Bone marrow (tissue), 2 donors: ENCODE data around the gene PCP2.
"Not testable (repeated sequence)": the region's sequence is repeated elsewhere in the genome, so short reads cannot be mapped to it uniquely, and the experiment has no call there.

Experiments used
- DNase-seq, 2 donors: peaks; one replicate each; lab custom pipeline; 2025; lab: John Stamatoyannopoulos, UW

Gene PCP2

DNA sequence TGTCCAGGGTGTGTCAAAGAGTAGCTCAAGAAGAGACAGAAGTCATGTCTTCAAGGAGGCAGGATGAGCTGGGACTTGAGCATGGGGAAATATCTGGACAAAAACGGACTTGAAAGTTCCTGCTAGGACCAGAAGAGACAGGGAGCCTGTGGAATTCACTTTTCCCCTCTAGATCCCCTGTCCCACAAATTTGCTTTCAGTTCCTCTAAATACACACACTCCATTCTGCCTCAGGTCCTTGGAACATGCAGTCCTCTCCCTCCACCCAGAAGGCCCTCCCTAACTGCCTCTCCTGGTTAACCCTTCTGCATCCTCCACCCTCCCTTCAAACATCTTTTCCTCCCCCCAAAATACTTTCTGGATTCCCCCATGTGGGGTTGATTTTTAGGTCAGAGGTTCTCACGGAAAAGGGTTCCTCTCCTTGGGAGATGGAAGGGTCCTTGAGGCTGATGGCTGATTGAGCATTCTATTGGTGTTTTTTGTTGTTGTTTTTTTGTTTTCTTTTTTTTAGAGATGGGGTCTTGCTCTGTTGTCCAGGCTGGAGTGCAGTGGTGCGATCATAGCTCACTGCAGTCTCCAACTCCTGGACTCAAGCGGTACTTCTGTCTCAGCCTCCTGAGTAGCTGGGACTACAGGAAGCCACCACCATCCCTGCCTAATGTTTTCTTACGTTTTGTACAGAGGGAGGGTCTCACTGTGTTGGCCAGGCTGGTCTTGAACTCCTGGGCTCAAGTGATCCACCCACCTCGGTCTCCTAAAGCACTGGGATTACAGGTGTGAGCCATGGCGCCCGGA is 28.4 kb upstream of the PCP2 start:
- DNase-seq = no peak

DNA sequence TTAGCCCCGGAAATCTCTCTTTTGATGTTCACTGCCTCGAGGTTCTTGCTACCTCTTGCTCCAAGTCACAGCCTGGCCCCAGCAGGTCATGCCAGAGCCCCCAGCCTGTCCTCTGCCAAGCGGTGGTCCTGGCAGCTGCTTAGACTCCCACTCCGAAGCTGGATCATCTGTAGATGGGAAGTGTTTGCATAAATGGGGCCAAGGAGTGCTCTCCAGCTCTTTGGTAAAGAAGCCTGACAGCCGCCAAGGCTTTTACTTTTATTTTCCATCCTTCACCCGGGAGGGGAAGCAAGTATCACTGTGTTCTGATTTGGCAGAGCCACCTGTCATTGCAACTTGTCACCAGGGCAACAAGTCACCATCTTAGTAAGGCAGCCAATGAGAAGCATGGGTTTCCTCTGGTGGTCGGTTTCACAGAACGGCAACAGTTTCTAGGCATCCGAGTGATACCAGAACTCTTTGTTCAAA is 24.7 kb upstream of the PCP2 start:
- no peak for DNase-seq

DNA sequence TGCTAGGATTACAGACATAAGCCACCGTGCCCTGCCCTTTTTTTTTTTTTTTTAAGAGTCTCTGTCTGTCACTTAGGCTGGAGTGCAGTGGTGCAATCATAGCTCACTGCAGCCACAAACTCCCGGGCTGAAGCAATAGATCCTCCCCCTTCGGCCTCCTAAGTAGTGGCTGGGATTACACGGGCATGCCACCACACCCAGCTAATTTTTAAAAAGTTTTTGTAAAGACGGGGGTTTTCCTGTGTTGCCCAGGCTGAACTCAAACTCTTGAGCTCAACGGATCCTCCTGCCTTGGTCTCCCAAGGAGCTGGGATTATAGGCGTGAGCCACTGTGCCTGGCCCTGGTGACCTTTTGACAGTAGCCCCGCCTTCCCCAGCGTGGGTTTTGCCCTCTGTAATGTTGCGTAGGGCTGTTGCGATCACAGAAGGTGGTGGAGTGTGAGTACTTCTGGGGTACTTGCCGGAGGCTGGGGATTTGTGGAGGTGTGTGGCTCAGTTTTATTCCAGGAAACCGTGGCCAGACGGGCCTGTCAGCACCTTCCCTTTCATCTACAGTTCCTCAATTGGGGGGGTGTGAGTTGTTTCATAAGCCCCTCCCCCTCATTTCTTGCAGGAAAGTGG is 23.7 kb upstream of the PCP2 start:
- DNase-seq = peak in 1 of 2 donors; percentile 56

DNA sequence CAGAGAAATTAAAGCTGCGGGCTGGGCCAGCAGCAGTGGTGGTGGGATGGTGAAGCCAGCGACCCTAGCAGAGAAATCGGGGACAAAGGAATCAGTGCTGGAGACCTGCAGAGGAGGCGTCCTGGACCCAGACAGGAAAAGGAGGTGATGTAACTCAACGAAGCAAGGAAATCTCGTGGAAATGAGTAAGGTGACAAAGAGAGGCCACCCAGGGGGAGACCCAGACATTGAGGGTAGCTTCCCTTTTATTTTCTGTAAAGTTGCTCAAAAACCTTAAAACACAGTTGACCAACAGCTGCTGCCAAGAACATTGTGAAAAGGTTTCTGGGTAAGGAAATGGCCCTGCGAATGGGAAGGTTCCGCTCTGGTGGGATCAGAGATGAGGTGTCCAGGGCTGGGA is 22.1 kb upstream of the PCP2 start:
- DNase-seq = peak in 1 of 2 donors; percentile 43

DNA sequence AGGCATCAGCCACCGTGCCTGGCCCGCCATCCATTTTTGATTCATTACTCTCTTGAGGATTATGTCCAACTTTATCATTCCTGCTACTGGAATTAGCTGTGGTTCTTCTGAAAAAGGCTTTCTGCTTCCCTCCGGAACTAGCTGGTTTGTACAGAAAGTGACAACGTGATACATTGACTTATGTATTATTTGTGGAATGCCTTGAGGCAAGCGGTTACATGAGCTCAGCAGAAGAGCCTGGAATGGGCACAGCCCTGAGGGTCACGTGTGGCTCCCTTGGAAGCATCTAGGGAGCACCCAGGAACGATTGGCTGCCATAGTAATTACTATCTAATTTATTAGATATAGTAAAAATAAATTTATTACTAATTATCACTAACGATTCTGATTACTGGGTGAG is 20.9 kb upstream of the PCP2 start:
- no peak for DNase-seq

DNA sequence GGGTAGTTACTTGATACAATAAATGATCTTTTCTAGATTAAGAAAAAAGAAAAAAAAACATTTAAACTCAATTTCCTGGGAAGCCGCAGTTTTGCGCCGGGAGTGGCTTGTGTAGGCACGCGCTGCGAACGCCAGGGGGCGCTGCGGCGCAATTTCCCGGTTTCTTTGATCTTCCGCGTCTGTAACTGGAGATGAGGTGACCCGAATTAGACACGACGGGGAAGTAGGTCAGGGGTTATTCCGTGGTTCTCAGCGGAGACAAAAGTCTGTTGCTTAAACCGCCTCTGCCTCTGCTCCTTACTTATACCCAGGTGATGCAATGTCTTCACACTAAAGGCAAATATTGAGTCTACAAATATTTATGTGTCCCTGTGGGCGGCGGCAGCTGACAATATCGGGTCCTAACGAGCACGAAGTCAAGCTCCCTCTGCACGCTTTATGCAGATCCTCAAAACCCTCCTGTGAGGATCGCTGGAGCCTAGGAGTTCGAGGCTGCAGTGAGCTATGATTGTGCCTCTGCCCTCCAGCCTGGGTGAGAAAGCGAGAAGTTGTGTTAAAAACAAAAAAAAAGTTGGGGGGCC is 18.6 kb upstream of the PCP2 start:
- peak; percentile 69 to 83 for DNase-seq

DNA sequence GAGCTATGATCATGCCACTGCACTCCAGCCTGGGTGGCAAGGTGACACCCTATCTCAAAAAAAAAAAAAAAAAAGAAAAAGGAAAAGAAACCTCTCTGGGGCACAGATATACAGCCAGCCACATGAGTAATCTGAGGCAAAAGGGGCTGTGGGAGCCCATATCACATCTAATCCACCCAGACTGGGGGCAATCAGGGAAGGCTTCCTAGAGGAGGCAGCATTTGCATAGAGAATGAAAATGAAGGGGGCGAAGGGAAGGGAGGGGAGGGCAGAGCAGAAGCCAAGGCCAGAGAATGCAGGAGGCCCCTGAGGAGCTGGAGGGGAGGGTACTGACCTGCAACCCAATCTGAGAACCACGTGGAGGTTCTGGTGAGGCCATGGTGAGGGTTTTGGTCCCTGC is 16.6 kb upstream of the PCP2 start:
- no peak for DNase-seq

DNA sequence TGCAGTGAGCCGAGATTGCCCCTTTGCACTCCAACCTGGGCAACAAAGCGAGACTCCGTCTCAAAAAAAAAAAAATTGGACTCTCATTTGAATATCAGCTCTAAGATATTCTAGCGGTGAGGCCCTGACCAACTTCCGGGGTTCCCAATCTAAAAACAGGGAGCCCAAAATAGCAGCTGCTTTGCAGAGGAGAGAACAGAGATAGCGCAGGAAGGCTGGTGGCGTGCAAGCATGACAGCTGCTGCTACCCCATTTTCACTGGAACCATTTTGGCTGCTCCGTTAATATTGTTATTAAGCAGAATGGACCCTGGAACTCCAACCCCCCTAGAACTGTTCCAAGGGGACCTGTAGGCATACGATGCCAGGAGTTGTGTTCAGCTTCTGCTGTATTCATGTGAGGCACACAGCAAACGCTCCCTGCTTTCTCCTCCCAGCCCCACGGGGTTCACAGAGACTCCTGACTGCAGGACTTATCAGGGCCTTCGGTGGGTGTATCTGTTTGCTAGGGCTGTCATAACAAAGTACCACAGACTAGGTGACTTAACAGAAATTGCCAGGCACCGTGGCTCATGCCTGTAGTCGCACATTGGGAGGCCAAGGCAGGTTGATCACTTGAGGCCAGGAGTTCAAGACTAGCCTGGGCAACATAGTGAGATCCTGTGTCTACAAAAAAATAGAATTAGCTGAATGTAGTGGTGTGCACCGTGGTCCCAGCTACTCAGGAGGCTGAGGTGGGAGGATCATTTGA is 14.9 kb upstream of the PCP2 start:
- DNase-seq = no peak

DNA sequence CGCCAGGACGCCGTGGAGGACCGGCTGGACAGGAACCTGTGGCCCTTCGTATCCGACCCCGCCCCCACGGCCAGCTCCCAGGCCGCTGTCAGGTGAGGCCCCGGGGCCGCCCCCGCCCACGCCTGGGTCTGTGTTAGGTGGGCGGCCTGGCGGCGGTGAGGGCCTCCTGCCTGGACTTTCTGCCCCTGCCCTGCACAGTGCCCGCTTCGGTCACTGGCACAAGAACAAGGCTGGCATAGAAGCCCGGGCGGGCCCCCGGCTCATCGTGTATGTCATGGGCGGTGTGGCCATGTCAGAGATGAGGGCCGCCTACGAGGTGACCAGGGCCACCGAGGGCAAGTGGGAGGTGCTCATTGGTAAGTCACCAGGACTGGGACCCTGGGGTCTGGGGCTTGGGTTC is 13.6 kb upstream of the PCP2 start:
- no peak for DNase-seq

DNA sequence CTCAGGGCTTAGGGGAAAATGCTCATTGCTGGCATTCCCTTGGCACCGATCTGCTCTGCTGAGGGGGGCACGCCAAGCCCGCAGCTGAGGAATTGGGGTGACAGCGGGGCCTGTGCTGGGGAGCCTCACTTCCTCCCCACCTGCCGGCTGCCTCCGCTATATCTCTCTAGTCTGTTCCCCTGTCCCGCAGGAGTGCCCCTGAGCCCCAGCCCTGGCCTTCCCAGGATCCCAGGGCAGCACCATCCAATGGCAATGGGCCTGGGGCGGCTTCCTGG is 12.8 kb upstream of the PCP2 start:
- no peak for DNase-seq

DNA sequence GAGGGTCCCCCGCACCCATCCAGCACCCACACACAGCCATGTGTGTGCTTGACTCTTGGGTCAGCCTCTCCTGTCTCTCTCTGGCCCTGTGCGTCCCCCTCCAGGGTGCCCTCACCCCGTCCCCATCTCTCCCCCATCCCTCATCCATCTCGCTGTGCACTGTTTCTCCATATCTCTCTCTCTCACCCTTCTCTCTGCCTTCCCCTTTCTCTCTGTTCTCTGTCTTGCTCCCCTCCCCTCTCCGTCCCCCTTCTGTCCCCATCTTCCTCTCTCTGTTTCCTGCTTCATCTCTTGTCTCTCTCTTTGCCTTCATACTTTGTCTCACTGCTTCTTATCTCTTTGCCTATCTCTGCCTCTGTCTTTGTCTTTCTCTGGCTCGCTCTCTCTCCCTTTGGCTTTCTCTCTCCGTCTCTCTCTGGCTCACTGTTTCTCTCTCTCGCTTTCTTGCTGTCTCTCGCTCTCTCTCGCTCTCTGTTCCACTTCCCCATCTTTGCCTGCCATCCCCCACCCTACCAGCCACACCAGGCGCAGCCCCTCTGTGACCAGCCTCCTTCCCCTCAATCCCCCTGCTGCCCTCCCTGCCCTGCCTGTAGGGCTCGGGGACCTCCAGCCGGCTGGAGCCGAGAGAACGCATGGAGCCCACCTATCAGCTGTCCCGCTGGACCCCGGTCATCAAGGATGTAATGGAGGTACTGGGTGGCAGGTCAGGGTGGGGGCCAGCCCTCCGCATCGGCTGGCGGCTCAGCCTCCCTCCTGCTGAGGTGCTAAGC is 12.3 kb upstream of the PCP2 start:
- DNase-seq = no peak

DNA sequence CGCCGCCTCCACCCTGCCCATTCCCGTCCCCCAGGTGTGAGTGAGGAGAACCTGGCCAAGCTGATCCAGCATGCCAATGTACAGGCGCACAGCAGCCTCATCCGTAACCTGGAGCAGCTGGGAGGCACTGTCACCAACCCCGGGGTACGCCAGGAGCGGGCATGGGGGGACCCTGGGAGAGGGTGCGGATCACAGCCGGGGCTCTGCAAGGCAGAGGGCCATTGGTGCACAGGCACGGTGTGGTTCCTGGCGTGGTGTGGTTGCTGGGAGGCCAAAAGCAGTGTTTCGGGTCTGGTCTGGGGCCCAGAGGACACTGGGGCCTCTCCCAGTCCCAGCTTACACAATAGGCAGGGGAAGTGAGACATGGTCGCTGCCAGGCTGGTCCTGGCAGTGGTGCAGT is 11.6 kb upstream of the PCP2 start:
- no peak for DNase-seq

DNA sequence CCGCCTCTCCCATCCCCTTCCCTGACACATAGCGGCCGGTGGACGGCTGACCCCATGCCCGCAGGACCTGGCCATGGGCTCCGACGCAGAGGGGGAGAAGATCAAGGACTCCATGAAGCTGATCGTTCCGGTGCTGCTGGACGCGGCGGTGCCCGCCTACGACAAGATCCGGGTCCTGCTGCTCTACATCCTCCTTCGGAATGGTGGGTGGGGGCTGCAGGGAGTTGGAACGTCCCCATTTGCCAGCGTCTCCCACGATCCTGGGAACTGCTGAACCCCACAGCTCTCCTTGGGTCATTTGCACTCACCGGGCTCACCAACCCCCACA is 11.0 kb upstream of the PCP2 start:
- no peak for DNase-seq

DNA sequence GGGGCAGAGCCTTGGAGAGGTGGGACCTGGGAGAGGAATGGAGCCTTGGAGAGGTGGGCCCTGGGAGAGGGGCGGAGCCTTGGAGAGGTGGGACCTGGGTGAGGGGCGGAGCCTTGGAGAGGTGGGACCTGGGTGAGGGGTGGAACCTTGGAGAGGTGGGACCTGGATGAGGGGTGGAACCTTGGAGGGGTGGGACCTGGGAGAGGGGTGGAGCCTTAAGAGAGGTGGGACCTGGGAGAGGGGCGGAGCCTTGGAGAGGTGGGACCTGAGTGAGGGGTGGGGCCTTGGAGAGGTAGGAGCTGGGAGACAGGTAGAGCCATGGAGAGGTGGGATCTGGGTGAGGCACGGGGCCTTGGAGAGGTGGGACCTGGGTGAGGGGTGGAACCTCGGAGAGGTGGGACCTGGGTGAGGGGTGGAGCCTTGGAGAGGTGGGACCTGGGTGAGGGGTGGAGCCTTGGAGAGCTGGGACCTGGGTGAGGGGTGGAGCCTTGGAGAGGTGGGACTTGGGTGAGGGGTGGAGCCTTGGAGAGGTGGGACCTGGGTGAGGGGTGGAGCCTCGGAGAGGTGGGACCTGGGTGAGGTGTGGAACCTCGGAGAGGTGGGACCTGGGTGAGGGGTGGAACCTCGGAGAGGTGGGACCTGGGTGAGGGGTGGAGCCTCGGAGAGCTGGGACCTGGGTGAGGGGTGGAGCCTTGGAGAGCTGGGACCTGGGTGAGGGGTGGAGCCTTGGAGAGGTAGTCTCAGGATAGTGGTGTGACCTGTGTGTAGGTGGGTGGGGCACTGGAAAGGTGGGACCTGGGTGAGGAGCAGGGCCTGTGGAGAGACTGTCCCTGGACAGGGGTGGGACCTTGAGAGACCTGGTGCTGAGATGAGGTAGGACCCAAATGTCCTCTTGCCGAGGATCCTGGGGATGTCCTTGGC is 10.4 kb upstream of the PCP2 start:
- DNase-seq = not testable (repeated sequence)

DNA sequence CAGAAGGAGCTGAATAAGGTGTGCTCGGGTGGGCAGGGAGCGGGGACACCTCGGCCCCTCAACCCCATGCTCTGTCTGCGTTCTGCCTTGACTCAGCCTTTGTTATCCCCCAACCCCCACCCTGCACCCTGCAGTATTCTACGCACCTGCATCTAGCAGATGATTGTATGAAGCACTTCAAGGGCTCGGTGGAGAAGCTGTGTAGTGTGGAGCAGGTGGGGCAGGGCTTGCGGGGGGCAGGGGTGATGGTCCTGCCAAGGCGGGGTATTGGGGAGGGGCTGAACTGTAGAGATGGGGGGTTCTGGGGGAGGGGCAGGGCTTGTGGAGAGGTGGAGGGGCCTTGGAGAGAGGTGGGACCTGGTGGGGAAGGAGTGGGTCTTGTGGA is 9.5 kb upstream of the PCP2 start:
- DNase-seq = no peak

DNA sequence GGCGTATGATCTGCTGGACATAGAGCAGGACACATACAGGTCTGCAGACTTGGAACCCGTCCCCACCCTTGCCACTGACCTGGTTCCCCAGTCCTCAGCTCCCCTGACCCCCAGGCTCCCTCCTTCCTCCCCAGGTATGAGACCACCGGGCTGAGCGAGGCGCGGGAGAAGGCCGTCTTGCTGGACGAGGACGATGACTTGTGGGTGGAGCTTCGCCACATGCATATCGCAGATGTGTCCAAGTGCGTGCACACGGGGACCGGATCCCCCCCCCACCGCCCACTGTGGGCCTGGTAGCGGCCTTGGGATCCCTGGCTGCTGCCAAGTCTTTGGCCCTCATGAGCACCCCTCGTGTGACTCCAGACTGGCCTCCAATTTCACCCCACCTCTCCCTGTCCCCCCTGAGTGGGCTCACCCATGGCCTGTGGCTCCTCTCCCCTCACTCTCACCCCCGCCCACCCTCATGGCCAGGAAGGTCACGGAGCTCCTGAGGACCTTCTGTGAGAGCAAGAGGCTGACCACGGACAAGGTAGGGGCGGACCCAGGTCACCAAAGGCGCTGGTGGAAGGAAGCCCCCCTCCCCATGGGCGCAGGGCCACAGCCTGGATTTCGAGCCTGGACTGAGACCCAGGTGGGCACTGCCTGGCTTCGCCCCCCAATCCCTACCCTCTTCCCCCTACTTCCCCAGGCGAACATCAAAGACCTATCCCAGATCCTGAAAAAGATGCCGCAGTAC is 8.9 kb upstream of the PCP2 start:
- no peak for DNase-seq

DNA sequence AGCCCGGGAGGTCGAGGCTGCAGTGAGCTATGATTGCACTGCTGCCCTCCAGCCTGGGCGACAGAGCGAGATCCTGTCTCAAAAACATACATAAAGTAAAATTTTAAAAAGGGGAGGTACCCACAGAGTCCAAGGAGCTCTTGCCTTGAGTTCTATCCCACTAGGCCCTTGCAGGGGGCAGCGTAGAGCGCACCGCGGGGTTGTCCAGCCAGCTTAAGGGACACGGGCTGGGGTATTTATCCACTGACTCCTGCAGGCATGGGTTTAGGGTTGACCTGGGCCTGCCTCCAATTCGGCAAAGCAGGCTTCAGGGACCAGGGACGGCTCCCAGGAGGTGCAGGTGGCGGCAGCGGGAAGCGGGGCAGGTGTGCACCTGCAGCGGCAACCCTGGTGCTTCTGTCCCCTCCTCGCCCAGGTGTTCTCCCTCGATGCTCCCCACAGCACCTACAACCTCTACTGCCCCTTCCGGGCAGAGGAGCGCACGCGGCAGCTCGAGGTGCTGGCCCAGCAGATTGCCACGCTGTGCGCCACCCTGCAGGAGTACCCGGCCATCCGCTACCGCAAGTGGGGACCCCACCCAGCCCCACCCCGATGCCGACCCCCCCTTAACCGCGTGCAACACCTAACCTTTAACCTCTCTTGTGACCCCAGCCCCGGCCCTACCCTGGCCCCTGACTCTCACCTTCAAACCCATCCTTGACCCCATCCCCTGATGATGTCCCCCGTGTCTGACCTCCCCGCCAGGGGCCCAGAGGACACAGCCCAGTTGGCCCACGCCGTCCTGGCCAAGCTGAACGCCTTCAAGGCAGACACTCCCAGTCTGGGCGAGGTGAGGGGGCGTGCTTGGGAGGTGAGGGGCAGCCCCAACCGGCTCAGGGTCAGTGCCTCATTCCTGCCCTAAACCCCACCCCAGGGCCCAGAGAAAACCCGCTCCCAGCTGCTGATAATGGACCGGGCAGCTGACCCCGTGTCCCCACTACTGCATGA is 8.1 kb upstream of the PCP2 start:
- no peak for DNase-seq

DNA sequence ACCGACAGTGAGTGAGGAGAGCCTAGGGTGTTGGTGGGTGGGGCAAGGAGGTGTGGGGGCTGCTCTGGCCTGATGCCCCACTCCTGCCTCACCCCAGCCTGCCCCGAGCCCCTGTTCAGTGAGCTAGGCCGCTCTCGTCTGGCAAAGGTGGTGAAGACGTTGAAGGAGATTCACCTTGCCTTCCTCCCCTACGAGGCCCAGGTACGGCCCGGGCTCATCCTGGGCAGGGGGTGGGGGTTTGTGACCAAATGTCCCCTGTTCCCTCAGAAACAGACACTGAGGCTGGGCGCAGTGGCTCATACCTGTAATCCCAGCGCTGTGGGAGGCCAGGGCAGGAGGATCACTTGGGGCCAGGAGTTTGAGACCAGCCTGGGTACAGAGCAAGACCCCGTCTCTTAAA is 7.3 kb upstream of the PCP2 start:
- no peak for DNase-seq

DNA sequence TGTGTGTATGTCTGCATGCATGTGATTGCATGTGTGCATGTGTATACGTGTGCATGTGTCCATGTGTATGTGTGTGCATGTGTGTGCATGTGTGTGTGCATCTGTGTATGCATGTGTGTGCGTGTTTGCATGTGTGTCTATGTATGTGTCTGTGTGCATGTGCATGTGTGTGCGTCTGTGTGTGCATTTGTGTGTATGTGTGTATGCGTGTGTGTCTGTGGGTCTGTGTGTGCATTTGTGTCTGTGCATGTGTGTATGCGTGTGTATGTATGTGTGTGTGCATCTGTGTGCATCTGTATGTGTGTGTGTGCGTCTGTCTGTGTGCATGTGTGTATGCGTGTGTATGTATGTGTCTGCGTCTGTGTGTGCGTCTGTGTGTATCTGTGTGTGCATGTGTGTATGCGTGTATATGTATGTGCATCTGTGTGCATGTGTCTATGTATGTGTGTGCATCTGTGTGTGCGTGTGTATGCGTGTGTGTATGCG is 6.4 kb upstream of the PCP2 start:
- no peak for DNase-seq
